Stimulated activated CD4-positive, alpha-beta T cell treated with anti-CD3 and anti-CD28 coated beads, Interleukin-1b, Interleukin-23, amount 100 ng/mL, for 48 hours (primary cell): ENCODE data around the gene ACSF2.
A peak's percentile ranks its signal among the peaks of the same experiment; 100 is the strongest.
"Not testable (repeated sequence)": the region's sequence is repeated elsewhere in the genome, so short reads cannot be mapped to it uniquely, and the experiment has no call there.

Experiments
- DNase-seq: peaks from one replicate; pipeline ENCODE4 v3.0.0-alpha.2; 2020

The ACSF2 gene

DNA sequence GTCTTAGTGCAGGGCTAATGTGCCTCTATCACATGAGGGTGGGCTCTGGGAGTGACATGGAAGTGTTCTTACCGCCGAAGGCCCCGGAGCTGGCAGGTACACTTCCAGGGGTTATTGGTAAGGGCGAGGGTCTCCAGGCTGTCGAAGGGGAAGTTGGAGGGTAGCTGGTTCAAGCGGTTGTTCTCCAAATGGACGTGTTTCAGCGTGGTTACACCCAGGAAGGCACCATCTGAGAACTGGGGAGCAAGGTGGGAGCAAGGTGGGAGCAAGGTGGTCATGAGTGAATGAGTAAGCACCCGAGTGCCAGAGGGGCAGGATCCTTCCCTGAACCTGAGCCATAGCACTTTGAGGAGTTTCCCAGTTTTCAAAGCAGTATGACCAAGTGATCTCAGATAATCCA, 39.6 kb downstream of the ACSF2 start:
- DNase-seq = no peak

DNA sequence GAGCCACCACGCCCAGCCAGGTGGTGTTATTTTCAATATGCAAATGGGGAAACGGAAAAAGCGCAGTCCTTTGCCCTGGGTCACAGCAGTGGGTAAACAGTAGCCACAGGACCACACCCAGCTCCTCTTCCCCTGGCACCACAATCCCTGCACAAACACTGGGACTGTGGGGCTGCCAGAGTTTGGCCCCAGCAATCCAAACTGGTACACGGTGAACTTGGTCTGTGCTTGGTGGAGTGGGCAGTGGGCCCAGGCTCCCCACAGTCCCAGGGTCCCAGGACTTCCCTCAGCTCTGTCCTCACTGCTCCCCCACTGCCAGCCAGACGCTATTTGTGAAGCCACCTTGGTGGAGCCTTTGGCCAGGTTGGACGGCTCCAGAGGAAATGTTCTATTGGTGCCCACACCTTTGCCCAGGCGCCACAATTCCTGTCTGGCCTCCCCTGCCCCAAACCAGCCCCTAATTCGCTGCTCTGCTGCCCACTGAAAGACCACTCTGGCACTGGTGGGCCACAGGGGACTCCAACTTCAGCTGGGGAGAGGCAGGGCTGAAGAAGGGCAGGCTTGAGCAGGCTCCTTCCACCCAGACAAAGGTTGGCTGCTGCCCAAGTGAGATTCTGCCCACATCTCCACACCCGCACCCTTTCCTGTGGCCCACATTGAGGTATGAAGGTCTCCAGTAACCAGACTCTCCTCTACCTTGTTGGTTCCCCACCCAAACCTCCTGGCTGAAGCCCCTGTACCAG, 40.5 kb downstream of the ACSF2 start:
- no peak for DNase-seq

GRCh38 chr17:50467114-50467854, 41.3 kb downstream of the ACSF2 start:
- DNase-seq = no peak

GRCh38 chr17:50467855-50468303, 41.9 kb downstream of the ACSF2 start:
- DNase-seq = no peak

DNA sequence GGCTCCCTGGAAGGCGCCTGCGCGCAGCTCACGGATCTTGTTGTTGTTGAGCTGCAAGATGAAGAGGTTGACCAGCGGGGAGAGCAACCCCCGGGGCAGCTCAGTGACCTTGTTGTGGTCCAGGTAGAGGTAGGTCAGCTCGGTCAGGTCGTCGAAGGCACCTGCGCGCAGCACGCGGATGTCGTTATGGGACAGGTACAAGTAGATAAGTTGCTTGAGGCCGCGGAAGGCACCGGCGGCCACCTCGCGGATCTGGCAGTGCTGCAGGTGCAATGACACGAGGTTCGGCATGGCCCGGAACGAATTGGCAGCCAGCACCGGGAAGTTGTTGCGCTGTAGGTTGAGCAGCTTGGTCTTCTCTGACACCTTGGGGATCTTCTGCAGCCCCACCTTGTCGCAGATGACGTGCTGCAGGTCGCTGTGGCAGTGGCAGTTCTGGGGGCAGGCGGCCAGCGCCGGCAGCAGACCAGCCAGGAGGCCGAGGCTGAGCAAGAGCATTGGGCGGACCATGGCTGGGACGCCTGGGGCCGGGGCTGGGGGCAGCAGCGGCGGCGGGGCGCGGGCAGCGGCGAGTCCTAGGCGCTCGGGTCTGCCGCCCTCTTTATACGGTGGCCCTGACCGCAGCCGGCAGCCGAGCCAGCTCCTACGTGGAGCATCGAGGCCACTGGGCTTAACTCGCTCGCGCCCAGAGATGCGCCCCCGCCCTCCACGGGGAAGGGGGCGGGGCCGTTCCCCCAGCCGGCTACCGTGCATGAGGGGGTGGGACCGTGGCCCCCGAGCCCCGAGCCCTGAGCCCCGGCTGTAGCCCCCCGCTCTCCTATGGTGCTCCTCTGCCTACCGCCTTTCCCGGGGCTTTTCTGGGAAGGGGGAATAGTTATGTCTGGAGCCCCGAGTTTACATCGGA, 42.5 kb downstream of the ACSF2 start, which contains the start of gene CHAD:
CHAD (minus strand) TSS at position 577 of the 904 bp plus-strand sequence; CDS start at position 510, 67 bp downstream.
- no peak for DNase-seq

GRCh38 chr17:50469208-50469605, 43.2 kb downstream of the ACSF2 start:
- no peak for DNase-seq

DNA sequence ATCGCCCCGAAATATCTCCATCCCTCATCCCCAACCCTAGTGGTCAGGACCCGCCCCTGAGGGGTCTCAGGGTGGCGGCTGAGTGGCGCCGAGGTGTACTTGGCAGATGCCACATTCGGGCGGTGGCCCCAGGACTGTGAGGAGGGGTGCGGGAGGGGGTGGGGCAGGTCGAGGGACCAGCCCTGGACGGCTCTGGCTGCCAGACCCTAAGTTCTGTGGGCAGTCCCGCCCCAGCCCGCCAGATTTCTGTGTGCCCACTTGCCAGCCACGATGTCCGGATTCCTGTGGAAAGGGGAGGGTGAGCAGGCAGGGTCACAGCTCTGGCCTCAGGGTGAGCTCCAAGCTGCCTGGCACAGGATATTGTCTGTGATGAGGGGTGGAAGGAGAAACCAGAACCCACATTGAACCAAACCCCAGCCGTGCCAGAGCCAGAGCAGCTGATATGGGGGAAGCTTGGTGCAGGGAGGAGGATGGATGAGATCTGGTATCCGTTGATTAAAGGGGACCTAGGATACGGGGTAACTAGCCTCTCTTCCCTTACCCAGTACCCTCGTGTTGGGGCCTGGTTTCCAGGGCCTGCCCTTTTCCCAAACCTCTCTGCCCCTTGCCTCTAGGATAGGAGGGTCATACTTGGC, 43.8 kb downstream of the ACSF2 start:
- DNase-seq = no peak

DNA sequence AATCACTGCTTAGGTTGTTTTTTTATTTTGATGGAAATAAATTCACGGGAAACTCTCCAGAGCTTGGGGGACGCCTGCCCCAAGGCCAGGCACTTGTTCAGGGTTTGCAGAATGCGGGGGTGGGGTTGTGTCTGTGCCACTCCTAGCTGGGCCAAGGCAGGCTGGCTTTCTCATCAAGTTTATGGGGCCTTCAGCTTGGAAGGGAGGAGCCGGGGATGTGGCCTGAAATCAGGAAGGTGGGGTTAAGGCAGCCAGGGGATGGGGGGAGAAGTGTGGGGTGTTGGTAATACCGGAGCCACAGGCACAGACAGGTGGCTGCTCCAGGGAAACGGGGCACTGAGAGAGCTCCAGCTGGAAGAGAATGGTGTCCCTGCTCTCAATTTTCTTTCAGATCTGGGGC, 44.4 kb downstream of the ACSF2 start:
- no peak for DNase-seq

DNA sequence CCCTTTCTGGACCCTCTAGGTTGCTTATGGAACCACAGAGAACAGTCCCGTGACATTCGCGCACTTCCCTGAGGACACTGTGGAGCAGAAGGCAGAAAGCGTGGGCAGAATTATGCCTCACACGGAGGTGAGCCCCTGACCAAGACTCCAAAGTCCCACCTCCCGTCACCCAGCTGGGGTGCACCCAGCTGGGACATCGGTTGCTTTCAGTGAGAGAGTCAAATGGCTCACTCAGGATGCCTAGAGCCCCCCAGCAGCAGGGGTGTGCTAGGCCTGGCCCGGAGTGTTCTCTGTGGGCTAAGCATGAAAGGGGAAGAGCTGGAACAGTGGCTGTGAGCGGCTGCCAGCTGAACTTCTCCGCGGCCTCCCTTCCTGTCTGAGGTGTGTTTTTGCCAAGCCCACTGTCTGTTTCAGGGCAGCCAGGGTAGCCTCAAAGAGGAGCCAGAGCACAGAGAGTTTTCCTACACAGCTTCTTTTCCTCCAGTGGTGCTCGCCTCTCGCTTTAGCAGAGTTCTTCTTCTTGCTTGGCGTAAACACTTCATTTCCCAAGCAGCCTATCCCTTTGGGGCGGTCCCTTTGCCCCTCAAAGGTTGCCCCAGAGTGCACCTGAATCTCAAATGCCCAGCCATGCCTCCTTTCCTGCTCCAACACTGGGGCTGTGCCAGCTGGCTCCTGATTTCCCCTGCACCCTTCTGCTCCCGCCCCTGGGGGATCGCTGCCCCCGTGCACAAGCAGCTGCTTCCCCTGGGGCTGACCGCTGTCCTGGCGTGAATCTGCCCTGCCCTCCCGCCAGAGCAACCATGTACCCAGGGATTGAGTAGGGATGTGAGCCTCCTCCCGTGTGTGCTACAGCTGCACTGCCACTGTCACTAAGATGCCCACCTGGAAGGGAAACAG, 45.2 kb downstream of the ACSF2 start:
- DNase-seq = no peak

GRCh38 chr17:50472286-50472685, 46.3 kb downstream of the ACSF2 start:
- DNase-seq = no peak

- not testable (repeated sequence) for DNase-seq
Observed at GRCh38 chr17:50472761-50473161, 46.7 kb downstream of the ACSF2 start.

DNA sequence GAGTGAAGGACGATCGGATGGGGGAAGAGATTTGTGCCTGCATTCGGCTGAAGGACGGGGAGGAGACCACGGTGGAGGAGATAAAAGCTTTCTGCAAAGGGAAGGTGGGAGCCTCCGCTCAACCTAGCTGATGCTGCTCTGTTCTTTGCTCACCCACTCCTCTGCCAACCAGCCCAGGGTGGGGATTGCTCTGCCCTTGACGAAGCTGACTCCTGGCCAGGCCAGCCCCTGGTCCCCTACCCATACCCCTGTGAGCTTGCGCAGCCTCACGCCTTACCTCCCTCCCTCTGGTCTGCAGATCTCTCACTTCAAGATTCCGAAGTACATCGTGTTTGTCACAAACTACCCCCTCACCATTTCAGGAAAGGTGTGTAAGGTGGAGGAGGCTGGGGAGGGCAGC, 47.9 kb downstream of the ACSF2 start:
- no peak for DNase-seq

- DNase-seq = no peak
Observed at GRCh38 chr17:50474523-50474922, 48.5 kb downstream of the ACSF2 start.

DNA sequence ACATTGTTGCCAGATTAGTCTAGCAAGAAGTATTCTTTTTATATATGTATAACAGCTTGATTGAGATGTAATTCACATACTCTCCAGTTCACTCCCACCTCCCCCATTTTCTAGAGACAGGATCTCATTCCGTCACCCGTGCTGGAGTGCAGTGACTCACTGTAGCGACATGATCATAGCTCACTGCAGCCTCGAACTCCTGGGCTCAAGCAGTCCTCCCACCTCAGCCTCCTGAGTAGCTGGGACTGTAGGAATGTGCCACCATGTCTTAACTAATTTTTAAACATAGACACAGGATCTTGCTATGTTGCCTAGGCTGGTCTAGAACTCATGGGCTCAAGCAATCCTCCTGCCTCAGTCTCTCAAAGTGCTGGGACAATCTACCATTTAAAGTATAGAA, 49.3 kb downstream of the ACSF2 start:
- no peak for DNase-seq

- DNase-seq = not testable (repeated sequence)
Observed at GRCh38 chr17:50475775-50476544, 49.9 kb downstream of the ACSF2 start.

GRCh38 chr17:50476545-50477315, 50.7 kb downstream of the ACSF2 start:
- DNase-seq = no peak

- no peak for DNase-seq
Observed at GRCh38 chr17:50477976-50478375, 52.0 kb downstream of the ACSF2 start.

GRCh38 chr17:50478391-50479381, 52.7 kb downstream of the ACSF2 start, which contains the start of gene RSAD1:
RSAD1 (plus strand) TSS chr17:50478860; CDS start chr17:50478885, 25 bp downstream.
- DNase-seq = peak; percentile 87
